Activated CD4-positive, CD25-positive, alpha-beta regulatory T cell treated with anti-CD3 and anti-CD28 coated beads, Interleukin-2, amount 50 U/mL, for 72 hours (primary cell): ENCODE data around the gene IFT22.
"Not testable (repeated sequence)": the region's sequence is repeated elsewhere in the genome, so short reads cannot be mapped to it uniquely, and the experiment has no call there.

Experiments used
- DNase-seq: peaks from one replicate; pipeline ENCODE4 v3.0.0; 2021

Gene IFT22

DNA sequence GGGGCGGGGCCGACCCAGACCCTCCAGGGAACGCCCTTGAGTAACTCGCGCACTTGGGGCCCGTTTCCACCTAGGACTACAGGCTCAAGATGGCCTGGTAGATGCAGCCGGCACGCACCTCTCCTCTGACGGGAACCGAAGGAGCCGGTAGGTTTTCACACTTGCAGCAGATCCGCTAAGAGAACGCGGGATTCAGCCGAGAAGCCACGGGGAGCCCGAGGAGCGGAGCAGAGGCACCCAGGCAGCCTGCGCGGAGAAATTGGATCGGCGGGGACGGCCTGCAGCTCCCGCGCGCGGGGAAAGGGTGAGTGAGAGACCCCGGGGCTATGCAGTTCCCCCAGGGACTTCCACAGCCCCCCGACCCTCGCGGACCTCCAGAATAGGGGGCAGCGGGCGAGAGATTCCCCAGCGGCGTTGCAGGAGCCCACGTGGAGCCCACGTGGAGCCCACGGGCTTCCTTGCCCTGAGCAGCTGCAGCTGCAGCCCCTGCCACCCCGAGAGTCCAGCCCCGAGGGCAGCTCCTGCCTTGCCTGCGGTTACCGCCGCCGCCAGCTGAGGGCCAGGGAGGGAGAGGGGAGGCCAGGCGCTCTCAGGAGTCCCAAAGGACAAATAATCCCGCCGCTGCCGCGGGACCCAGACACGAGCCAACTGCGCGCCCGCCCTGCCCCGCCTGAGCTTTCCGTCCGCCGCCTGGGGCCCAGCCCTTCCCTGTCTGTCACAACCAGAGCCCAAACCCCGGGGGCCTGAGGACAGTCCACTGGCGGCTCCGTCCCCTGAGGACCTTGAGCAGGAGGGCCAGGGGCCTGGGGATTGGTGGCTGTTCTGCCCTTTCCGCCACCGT, 13.1 kb downstream of the IFT22 start:
- no peak for DNase-seq

DNA sequence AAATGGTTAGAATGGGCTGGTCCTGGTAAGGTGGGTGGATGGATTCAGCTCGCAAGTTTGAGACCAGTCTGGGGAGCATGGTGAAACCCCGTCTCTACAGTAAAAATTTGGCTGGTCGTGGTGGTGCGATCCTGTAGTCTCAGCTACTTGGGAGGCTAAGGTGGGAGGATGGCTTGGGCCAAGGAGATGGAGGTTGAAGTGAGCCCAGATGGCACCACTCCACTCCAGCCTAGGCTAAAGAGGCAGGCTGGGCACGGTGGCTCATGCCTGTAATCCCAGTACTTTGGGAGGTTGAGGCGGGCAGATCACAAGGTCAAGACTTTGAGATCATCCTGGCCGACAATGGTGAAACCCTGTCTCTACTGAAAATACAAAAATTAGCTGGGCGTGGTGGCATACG, 15.3 kb downstream of the IFT22 start:
- no peak for DNase-seq

DNA sequence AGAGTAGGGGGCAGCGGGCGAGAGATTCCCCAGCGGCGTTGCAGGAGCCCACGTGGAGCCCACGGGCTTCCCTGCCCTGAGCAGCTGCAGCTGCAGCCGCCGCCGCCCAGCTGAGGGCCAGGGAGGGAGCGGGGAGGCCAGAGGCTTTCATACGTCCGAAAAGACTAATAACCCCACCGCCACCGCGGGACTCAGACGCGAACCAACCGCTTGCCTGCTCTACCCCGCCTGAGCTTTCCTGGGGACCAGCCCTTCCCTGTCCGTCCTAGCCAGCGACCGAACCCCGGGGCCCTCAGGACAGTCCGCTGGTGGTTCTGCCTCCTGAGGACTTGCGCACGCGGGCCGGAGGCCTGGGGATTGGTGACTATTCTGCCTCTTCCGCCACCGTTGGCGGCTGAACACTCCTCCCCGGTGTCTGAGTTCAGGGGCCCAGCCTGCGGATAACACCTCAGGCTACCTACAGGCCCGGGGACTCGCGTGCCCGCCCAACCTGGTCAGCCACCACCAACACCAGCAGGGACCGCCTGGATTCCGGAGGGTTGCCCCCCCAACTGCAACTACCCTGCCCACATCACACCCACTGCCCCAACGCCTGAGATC, 18.4 kb downstream of the IFT22 start:
- no peak for DNase-seq

DNA sequence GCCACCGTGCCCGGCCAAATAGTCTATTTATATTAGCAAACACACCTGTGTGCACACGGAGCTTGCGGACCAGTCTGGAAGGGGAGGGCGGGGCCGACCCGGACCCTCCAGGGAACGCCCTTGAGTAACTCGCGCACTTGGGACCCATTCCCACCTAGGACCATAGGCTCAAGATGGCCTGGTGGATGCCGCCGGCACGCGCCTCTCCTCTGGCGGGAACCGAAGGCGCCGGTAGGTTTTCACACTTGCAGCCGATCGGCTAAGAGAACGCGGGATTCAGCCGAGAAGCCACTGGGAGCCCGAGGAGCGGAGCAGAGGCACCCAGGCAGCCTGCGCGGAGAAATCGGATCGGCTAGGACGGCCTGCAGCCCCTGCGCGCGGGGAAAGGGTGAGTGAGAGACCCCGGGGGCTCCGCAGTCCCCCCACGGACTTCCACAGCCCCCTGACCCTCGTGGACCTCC, 18.9 kb downstream of the IFT22 start:
- DNase-seq = no peak

DNA sequence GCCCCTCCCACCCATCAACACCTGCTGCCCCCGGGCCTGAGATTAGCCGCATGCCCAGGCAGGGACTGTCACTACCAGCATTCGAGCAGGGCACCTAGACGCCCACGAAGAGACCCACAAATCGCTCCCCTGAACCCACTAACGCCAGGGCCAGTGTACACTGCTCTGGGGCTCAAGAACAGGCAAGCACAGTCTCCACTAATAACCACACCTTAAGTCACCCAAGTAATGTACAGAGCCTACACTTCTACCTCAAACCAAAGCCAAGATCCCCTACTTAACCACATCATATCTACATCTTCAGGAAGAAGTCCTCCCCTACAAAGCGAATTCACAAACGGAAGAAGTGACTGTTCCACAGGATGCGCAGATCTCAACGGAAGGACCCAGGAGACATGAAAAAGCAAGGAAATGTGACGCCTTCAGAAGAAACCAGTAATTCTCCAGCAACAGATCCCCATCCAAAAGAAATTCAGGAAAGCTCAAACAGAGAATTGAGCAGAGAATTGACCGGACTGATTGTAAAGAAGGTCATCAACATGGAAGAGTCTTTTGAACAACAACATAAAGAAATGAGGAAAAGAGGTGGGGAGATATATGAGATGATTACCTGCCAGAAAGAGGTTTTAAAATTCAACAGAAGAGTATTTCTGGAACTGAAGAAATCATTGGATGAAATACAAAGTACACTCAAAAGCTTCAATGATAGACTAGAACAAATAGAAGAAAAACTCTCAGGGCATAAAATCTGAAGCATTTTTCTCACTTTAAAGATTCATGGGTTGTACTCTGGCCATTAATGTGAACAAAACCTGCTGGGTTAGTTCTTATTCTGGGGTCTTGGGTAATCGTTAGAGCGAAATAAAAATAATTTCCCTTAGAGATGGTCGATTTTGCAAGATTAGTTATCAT, 20.9 kb downstream of the IFT22 start:
- no peak for DNase-seq

DNA sequence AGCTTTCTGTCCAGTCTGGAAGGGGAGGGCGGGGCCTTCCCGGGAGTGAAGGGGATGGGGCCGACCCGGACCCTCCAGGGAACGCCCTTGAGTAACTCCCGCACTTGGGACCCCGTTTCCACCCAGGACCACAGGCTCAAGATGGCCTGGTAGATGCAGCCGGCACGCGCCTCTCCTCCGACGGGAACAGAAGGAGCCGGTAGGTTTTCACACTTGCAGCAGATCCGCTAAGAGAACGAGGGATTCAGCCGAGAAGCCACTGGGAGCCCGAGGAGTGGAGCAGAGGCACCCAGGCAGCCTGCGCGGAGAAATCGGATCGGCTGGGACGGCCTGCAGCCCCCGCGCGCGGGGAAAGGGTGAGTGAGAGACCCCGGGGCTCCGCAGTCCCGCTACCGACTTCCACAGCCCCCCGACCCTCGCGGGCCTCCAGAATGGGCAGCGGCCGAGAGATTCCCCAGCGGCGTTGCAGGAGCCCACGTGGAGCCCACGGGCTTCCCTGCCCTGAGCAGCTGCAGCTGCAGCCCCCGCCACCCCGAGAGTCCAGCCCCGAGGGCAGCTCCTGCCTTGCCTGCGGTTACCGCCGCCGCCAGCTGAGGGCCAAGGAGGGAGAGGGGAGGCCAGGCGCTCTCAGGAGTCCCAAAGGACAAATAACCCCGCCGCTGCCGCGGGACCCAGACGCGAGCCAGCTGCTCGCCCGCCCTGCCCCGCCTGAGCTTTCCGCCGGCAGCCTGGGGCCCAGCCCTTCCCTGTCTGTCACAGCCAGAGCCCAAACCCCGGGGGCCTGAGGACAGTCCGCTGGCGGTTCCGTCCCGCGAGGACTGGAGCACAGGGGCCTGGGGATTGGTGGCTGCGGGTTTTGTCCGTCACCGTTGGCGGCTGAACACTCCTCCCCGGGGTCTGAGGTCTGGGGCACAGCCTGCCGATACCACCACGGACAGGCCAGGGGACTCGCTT, 21.8 kb downstream of the IFT22 start:
- no peak for DNase-seq

DNA sequence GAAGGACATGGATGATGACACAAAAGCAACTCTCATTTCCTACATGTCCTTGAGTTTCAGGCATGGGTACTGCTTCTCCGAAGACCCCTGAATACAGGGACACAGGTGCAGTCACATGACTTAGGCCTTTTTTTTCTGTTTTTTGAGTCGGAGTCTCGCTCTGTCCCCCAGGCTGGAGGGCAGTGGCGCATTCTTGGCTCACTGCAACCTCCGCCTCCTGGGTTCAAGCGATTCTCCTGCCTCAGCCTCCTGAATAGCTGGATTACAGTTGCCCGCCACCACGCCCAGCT, 26.8 kb downstream of the IFT22 start:
- DNase-seq = no peak

DNA sequence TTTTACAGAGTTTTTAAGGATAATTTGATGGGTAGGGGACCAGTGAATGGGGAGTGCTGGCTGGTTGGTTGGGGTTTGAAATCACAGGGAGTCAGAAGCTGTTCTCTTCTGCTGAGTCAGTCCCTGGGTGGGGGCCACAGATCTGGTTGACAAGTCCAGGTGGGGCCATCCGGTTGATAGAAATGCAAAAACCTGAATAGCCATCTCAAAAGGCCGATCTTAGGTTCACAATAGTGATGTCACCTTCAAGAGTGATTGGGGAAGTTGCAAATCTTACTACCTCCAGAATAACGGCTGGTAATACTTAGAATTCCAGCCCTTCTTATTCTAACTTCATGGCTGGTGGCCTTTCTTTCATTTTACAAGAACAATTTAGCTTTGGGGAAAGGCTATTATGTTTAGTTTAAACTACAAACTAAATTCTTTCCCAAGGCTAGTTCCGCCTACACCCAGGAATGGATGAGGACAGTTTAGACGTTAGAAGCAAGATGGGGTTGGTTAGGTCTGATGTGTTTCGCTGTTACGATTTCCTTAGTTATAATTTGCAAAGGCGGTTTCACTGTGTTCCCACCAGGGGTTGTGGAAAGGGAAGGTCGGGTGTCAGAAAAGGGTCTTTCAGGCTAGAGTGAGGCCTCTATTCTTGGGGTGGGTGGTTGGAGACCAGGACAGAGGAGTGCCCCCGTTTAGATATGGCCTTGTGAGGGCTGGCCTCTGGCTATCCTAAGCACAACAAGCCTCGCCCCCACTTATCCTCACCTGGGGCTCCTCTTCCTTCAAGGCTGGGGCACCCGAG, 27.4 kb downstream of the IFT22 start:
- DNase-seq = no peak

DNA sequence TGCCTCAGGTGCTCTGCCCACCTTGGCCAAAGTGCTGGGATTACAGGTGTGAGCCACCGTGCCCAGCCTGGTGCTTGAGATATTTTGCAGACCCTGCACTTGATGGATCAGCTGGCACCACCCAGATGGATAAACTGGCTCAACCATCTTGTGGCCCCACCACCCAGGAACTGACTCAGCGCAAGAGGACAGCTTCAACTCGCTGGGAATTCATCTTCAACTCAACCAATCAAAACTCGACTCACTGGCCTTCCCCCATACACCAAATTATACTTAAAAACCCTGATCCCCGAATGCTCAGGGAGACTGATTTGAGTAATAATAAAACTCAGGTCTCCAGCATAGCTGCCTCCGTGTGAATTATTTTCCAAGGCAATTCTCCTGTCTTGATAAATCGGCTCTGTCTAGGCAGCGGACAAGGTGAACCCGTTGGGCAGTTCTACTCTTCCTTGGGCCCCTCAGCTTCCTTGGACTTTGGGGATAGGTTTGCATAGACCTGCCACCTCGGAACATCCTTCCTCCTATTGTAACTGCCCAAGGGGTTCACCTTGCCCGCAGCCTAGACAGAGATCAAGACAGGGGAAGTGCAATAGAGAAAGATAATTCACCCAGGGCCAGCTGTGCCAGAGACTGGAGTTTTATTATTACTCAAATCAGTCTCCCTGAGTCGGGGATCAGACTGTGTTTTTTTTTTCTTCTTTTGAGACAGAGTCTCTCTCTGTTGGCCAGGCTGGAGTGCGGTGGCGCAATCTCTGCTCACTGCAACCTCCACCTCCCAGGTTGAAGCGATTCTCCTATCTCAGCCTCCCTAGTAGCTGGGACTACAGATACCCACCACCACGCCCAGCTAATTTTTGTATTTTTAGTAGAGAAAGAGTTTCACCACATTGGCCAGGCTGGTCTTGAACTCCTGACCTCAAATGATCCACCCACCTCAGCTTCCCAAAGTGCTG, 28.3 kb downstream of the IFT22 start:
- not testable (repeated sequence) for DNase-seq

DNA sequence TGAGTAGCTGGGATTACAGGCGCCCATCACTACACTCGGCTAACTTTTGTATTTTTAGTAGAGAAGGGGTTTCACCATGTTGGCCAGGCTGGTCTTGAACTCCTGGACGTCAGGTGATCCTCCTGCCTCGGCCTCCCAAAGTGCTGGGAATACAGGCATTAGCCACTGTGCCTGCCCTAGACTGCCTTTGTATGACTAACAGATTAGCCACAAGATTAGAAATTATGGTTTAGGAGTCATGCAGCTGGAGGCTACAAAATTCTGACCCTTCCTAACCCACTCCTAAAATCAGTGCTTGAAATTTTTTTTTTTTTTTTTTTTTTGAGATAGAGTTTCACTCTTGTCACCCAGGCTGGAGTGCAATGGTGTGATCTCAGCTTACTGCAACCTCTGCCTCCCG, 29.0 kb downstream of the IFT22 start:
- DNase-seq = not testable (repeated sequence)

DNA sequence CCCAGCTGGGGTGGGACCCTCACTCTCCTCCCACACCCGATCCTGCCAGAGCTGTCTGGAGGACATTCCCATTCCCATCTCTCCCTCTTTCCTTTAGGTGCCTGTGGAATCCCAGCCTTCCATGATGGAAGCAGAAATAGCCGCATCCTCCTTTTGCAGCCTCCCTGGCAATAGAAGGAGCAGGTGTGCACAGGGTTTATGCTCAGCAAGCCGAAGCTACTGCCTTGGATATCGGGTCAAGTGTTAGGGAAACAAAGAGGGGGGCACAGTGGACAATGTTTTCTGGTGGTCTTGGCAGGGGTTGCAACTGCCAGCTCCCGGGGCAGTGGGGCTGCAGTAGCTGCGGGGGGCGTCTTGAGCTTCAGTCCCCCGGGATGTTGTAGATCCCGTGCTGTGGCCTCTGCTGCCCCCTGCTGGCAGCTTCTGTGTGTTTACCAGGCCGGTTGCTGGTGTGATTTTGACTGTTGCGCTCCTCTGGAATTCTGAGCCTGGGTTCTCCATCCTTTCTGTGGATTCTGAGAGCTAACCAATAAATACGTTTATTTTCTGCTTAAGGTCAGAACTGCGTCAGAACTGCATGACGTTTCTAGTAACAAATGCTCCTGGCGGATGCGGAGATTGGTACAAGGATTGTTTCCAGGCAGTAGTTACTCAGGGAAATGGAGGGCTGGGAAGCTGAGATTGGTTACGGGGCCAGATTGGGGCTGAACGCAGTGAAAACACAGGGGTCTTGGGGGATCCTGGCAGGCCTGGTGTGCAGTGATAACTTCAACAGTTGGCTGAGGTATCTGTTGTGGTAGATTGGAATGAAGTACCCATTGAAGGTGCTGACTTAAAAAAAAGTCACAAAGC, 31.2 kb downstream of the IFT22 start:
- peak; percentile 66 for DNase-seq

DNA sequence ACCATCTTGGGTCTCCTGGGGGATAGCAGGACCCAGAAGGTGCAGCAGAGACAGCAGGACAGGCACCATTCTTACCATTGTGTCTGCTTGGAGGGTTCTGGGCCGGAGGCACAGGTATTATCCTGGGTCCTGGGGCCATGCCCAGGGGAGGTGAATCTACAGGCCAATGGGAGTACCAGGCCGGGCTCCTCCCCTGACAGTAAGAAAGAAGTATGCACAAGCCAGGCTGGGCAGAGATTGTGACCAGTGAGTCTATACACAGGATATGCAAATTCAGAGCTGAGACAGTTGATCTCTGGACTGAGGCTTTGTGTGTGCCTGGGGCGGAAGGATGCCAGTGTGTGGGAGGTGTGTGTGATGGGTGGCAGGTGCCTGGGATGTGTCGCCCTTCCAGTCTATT, 31.9 kb downstream of the IFT22 start:
- not testable (repeated sequence) for DNase-seq

DNA sequence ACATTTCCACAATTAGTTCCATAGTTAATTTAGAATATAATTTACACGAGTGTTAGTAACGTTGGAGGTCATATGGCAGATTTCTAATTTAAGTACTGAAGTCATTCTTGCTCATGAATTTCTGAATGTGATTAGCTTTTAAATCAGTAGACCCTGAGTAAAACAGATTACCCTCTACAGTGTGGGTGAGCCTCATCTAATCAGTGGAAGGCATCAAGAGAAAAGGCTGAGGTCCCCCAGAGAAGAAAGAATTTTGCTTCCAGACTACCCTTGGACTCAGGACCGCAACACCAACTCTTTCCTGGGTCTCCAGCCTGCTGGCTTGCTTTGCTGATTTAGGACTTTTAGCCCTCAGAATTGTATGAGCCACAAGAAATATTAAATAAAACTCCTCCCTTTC, 33.2 kb downstream of the IFT22 start:
- no peak for DNase-seq

DNA sequence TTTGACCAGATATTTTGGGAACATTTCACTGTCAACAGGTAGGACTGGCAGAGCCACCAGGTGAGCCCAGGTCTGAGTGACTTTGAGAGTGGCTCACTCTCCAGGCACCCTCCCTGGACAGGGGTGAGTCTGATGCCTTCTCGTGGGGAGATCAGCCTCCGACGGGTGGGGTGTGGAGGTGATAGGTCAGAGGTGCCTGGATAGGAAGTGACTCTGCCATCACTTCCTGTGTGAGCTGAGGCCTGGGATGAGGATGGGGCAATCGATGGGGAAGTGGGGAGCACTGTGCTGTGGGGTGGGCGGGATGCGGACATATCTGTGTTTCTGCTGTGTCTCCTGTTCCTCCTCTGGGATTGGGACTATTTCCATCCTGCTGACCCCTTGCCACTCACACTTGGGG, 34.6 kb downstream of the IFT22 start:
- no peak for DNase-seq

DNA sequence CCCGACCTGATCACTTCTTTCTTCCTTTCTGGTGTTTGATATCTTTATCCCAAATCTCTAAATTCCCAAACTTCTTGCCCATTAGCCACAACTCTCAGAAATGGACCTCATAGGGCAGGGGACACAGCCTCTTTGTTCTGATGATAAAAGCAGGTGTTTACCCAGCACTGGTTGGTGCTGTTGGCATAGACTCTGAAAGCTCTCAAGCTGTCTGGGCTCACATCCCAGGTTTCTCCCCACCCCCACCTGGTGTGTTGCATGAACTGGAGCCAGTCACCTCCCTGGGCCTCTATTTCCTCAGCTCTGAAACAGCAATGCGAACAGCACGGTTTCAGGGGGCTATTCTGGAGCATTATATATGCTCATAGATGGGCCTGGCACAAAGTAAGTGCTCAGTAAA, 35.7 kb downstream of the IFT22 start:
- not testable (repeated sequence) for DNase-seq

DNA sequence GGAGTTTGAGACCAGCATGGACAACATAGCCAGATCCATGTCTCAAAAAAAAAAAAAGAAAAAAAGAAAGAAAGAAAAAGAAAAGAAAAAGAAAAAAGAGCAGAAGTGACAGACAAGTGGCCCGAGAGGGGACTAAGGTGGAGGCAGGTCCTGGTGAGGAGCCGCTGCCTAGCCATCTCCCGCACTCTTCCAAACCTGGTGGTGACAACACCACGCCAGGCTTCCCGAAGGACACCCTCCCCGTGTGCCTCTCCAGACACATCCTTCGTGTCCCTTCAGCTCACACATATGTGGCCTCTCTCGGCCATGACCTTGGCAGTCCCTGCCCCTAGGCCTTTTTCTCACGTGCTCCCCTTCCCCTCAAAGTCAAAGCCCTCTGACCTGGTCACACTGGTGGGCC, 36.4 kb downstream of the IFT22 start:
- DNase-seq = no peak

DNA sequence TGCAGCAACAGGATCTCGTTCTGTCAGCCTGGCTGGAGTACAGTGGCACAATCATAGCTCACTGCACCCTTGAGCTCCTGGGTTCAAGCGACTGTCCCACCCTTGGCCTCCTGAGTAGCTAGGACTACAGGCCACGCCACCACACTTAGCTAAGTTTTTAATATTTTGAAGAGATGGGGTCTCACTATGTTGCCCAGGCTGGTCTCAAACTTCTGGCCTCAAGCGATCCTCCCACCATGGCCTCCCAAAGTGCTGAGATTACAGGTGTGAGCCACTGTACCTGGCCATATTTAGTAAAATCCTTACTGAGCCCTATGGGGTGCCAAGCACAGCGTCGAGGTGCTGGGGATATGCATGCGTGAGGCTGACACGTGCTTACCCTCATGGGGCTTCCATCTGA, 40.7 kb downstream of the IFT22 start:
- not testable (repeated sequence) for DNase-seq

DNA sequence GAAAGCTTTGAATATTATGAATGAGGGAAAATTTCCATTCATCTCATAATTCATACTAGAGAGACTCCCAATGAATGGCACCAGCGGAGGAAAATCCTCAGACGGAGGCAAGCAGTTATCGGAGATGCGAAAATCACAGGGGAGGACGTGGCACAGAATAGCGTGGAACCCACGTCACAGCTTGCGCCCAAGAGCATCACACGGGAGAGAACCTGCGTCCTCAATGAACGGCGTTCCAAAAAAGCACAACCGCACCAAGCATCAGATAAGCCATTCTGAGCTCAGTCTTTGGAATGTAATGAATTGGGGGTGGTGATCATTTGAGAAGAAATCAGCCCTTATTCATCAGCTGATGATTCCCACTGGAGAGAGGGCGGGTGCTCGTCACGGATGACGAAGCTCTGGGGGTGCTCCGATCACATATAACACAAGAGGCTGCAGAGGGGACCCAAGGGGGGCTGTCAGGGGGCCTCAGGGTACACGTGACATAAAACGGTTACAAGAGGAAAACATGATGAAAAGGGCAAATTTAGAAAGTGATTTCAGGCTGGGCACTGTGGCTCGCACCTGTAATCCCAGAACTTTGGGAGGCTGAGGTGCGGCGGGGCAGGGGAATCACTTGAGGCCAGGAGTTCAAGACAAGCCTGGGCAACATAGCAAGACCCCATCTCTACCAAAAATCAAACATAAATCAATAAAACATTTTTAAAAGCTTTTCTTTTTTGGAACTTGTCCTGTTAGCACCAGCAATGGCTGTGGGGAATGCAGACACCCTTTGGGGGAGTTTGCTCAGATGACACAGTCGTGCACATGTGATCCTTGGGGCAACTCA, 42.9 kb downstream of the IFT22 start:
- no peak for DNase-seq

DNA sequence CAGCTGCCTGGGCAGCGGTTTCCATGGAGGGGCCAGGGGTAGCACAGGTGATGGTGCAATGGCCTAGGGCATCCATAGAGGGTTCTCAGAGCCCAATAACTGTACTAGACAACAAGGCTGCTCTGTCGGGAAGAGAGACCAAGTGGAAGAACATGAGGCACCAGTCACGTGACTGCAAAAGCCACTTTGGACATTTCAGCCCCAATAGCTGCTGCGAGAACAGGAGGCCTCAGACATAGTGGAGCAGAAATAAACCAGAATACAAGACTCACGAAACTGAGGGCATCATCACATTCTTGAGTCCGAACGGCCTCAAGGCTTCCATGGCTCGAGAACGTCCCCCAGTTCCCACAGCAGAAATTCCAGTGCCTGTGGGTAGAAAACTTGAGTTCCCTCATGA, 44.5 kb downstream of the IFT22 start:
- no peak for DNase-seq
